Cerebellar cortex (tissue), 1 donor: ENCODE results near the gene RDX.

Source experiments
- DNase-seq: peaks from one replicate; pipeline ENCODE4 v3.0.0-alpha.2; 2015; ENCODE audit warnings: low spot score

Gene RDX

GRCh38 chr11:110128161-110128560 lies 168.3 kb downstream of the RDX start:
- DNase-seq = no peak

- no peak for DNase-seq
Measured at GRCh38 chr11:110126936-110127335, 169.5 kb downstream of the RDX start.

DNA sequence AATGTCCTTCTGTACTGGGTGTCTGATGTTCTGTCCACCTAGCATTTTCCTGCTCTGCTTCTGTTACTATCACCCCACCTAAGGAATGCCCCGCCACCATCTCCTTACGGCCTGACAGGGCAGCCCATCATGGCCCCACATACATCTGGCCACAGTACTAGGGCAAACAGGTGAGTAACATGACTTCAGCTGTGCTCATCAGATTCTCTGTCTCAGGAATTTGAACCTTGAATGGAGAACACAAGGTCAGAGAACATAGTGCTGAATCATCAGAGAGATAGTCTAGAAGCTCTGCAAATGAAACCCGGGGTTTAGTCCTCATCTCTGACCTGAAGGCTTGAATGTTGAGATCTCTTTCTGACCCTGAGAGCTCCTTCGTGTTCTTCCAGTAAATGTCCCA lies 170.8 kb downstream of the RDX start:
- DNase-seq = no peak
